ENCODE results near the gene KCNG2. TPM values are rescaled to one million over a fixed set of nuclear protein-coding genes. Genes with fewer than 3 reads are reported as not detected.

Gene KCNG2
- total and polyA plus RNA-seq, 12 donors, result 0.16 to 0.79 (median 0.24) TPM; not detected in 7

GRCh38 chr18:79772865-79773696 lies 24.7 kb upstream of the KCNG2 start:
- peaks cover 0 to 52% (median 16%) of the 10 kb centered on the region in 7 donors for H3K27me3 ChIP-seq
- no peaks in the 10 kb centered on the region for H3K4me1 ChIP-seq

GRCh38 chr18:79774111-79774510 lies 23.6 kb upstream of the KCNG2 start:
- Histone ChIP-seq H3K9me3 (peaks cover 0 to 16% (median 0%) of the 10 kb centered on the region in 11 donors), H3K4me3 (no peak overlapping the region), H3K27ac (no peak overlapping the region), H3K36me3 (no peaks in the 10 kb centered on the region), H3K27me3 (peaks cover 0 to 56% (median 20%) of the 10 kb centered on the region in 7 donors), H3K4me1 (no peaks in the 10 kb centered on the region)
- intact Hi-C loops (cut with DNase I), result loop anchor here in 1 of 10 donors (10.0 kb wide), 1 partner anchor 61 kb away; no protein-coding TSS in a partner anchor
- TF ChIP-seq CTCF (IDR thresholded peaks at IDR 0.05), result no peak
- no peak for DNase-seq
- 76 to 81% methylated on average over 18 of the region's 18 CpGs for WGBS, 2 donors
- ATAC-seq, result no peak

More at GRCh38 chr18:79772865-79773696, 24.7 kb upstream of the KCNG2 start:
- intact Hi-C loops (cut with DNase I), result loop anchor here in 1 of 10 donors (10.0 kb wide), 1 partner anchor 62 kb away; no protein-coding TSS in a partner anchor
- Histone ChIP-seq H3K27ac (no peak overlapping the region), H3K4me3 (no peak overlapping the region), H3K9me3 (peaks cover 0 to 26% (median 6%) of the 10 kb centered on the region in 11 donors), H3K36me3 (no peaks in the 10 kb centered on the region)
- TF ChIP-seq CTCF (IDR thresholded peaks at IDR 0.05), result no peak
- ATAC-seq (no peak), DNase-seq (no peak)
- 91 to 92% methylated on average over 29 to 31 of the region's 31 CpGs for WGBS, 2 donors

- intact Hi-C loops (cut with DNase I), result loop anchor here in 1 of 10 donors (10.0 kb wide), 1 partner anchor 59 kb away; no protein-coding TSS in a partner anchor
- H3K27ac ChIP-seq, result no peak overlapping the region
- peaks cover 0 to 52% (median 23%) of the 10 kb centered on the region in 7 donors for H3K27me3 ChIP-seq
- peaks cover 0 to under 1% (median 0%) of the 10 kb centered on the region in 11 donors for H3K9me3 ChIP-seq
- 83 to 86% methylated on average over 34 to 35 of the region's 35 CpGs for WGBS, 2 donors
- DNase-seq (no peak), ATAC-seq (no peak)
- no peak for TF ChIP-seq CTCF (IDR thresholded peaks at IDR 0.05)
- H3K4me1 ChIP-seq, result no peaks in the 10 kb centered on the region
- H3K4me3 ChIP-seq, result no peak overlapping the region
- no peaks in the 10 kb centered on the region for H3K36me3 ChIP-seq
Observed at GRCh38 chr18:79775441-79776221, 22.1 kb upstream of the KCNG2 start.

GRCh38 chr18:79776674-79777073 lies 21.1 kb upstream of the KCNG2 start:
- Histone ChIP-seq H3K9me3 (no peaks in the 10 kb centered on the region), H3K4me3 (no peak overlapping the region), H3K36me3 (no peaks in the 10 kb centered on the region), H3K4me1 (no peaks in the 10 kb centered on the region), H3K27me3 (peaks cover 0 to 52% (median 23%) of the 10 kb centered on the region in 7 donors), H3K27ac (no peak overlapping the region)
- WGBS, 2 donors, result 85% methylated on average over 2 of the region's 2 CpGs
- intact Hi-C loops (cut with DNase I), result loop anchor here in 1 of 10 donors (10.0 kb wide), 1 partner anchor 58 kb away; no protein-coding TSS in a partner anchor
- ATAC-seq, result no peak
- no peak for DNase-seq
- no peak for TF ChIP-seq CTCF (IDR thresholded peaks at IDR 0.05)
